NCI-H2081 treated with DMSO at 0.1 percent for 48 hours (cell line): Measurements from ENCODE around the gene NCOA5.

Experiments
- DNase-seq: peaks from one replicate; lab custom pipeline; 2025; lab: John Stamatoyannopoulos, UW

Gene NCOA5

DNA sequence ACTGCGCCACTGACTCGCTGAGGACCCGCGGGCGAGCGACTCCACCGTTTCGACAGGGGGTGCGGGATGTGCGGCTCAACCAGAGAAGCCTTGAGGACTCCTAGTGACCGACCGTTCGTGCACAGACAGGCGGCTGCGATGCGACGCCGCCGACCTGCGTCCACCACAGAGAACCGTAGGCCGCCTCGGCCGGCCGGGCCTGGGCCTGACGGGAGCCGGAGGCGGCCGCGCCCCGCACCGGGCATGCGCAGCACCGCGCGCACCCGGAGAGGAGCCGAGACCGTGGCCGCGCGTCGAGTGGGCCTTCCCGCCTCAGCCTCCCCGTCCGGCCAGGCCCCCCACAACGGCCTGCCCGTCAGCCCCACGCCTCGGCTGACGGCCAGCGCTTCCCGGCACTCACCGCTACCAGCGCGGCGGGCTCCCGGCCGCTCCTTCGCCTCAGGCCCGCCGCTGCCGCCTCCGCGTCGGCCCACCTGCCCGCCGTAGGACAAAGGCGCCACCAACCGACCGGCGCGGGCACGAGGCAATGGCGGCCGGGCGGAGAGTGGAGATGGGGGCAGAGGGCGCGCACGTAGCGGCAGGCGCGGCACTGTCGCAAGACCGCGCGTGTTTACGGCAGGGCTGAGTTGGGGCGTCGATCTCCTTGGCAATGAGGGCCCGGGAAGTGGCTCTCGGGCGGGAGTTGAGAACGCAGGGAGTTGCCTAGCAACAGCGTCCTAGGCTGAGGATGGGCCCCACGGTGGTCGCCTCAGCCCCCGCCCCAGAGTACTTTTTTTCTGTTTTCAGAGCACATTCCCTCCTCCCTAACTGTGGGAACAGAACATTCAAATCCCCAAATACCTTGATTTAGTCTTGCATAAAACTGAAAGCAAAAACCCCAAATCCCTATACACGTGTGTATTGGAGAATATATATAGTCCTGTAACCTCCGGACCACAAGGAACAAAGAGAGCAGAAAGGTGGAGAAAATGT lies at the start of gene NCOA5:
Gene NCOA5, minus strand, starts transcription at position 546 of the 972 bp plus-strand sequence. CDS start 10,538 bp downstream, outside the sequence.
- DNase-seq: peak; percentile 80

DNA sequence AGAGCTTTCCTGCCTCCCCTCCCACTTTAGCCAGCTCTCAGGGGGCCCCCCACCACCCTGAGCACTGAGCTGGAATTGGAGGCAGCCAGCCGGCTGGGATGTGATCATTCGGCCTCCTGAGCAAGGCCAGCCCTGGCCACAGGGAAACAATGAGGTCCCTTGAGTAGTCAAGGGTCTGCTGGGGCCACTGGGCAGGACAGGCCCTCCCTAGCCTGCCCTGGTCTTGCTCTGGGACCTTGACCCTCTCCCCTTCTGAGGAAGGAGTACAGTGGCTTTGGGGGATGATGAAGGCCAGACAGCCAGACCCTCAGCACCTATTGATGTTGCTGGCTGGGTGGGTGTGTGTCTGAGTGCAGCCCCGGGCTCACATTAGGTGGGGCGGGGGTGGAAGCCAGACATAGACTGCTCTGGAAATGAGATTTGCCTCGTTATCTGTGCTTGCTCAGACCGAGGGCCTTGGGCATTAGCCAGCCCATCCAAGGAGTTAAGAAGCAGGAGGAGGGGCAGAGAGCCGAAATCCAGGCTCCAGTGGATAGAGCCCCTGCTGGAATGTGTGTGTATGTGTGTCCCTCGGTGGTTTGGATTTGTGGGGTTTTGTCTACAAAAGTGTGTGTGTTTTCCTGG lies 49.6 kb upstream of the NCOA5 start:
- DNase-seq: no peak

- no peak for DNase-seq
Measured at GRCh38 chr20:46137816-46138215, 48.1 kb upstream of the NCOA5 start.

- no peak for DNase-seq
Measured at GRCh38 chr20:46135856-46136633, 46.3 kb upstream of the NCOA5 start.

- DNase-seq: no peak
Measured at GRCh38 chr20:46134716-46135115, 45.0 kb upstream of the NCOA5 start.

- DNase-seq: no peak
Measured at GRCh38 chr20:46133886-46134654, 44.3 kb upstream of the NCOA5 start.

GRCh38 chr20:46132705-46133120 lies 43.0 kb upstream of the NCOA5 start:
- DNase-seq: no peak

- no peak for DNase-seq
Measured at GRCh38 chr20:46131396-46131795, 41.6 kb upstream of the NCOA5 start.

- no peak for DNase-seq
Measured at GRCh38 chr20:46130534-46130933, 40.8 kb upstream of the NCOA5 start.

GRCh38 chr20:46129955-46130481 lies 40.3 kb upstream of the NCOA5 start:
- no peak for DNase-seq

GRCh38 chr20:46128310-46129151 lies 38.8 kb upstream of the NCOA5 start:
- no peak for DNase-seq

DNA sequence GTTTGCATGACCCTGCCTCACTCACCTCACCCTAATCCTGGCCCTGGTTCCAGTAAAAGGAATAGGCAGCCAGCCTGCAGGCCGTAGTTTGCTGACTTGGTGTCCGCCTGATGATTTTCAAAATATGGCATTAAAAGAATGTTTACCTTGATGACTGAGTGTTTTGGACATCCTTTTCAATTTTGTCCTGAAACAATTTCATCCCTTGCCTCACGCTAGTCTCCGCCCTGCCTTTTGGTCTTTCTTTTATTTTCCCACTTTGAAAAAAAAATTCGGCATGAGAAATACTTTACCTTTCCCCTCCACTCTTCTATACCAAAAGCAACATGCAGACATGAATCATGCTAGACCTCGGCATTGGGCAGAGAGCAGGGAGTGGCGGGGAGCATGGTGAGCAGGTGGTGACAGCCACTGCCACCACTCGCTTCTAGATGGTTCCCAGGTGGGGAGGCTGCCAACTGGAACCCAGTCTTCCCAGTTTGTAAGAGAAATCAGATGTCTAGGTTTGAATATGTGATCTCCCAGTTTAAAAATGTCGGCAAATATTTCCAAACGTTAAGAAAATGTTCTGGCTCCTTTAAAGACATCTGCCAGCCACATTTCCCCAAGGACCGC lies 37.7 kb upstream of the NCOA5 start:
- no peak for DNase-seq

GRCh38 chr20:46126440-46127056 lies 36.8 kb upstream of the NCOA5 start:
- DNase-seq: no peak

DNA sequence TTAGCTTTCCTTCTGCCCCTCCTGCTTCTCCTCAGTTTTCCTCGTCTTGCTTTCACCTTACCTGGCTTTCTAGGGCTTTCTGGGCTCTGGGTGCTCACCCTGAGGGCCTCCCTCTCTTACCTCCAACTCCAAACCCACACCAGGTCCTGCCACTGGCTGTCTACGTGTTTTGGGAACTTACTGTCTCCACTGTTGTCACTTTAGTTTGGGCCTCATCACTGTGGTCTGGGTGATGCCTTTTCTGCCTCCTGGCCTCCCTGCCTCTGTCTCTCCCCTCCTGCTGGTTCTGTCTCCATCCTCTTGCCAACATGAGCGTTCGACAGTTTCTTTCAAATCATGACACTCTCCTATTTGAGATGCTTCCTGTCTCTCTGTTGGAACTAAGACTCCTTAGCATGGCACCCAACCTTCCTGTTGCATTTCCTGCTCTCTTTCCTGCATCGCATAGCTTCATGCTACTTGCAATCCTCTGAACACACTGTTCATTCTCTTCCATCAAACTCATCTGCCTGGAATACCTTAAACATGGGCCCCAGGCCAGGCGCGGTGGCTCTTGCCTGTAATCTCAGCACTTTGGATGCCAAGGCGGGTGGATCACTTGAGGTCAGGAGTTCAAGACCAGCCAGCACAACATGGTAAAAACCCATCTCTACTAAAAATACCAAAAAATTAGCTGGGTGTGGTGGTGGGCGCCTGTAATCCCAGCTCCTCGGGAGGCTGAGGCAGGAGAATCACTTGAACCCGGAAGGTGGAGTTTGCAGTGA lies 33.9 kb upstream of the NCOA5 start:
- DNase-seq: no peak

DNA sequence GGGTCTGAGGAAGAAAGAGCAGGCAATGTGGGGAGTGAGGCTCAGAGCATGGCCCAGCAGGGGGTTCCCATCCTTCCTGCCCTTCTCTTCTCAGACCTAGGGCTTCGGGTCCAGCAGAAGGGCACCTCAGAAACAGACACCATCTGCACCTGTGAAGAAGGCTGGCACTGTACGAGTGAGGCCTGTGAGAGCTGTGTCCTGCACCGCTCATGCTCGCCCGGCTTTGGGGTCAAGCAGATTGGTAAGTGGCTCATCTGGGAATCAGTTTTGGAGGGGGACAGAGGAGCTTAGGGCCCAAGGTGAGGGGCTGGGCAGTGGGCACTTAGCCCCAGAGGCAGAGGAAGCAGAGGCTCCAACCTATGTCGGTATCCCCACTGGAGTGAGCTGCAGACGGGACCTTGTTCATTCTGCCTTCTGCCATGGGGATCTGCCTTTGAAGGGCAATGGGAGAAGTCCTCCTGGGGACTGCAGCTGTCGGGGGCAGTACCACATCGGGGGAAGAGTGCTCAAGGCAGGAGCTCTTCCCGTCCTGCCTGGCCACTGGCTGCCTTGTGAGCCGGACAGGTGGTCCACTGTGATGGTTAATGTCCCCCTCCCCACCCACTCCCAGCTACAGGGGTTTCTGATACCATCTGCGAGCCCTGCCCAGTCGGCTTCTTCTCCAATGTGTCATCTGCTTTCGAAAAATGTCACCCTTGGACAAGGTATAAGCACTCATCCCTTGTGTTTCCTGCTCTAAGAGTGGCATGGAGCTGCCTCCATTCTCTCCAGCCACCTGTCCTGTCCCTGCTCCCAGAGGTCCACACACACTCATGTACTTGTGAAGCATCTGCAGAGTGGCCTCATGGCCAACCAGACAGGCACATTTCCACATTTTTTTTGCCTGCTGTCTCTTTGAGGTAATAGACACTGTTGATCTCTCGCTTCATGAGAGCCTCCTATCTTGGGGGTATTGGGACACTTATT lies 33.0 kb upstream of the NCOA5 start:
- DNase-seq: no peak

DNA sequence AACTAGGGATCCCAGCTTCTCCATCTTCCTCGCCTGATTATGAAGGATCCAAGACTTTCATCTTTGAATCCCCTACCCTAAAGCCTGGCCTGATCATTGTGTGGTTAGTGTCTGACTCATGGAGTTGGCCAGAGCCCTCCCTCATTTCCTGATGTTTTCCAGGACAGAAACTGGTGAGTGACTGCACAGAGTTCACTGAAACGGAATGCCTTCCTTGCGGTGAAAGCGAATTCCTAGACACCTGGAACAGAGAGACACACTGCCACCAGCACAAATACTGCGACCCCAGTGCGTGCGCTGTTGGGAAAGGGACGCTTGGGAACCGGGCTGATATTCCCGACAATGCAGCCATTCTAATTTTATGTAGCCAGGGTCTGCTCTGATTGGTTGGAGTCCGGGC lies 32.3 kb upstream of the NCOA5 start:
- no peak for DNase-seq

DNA sequence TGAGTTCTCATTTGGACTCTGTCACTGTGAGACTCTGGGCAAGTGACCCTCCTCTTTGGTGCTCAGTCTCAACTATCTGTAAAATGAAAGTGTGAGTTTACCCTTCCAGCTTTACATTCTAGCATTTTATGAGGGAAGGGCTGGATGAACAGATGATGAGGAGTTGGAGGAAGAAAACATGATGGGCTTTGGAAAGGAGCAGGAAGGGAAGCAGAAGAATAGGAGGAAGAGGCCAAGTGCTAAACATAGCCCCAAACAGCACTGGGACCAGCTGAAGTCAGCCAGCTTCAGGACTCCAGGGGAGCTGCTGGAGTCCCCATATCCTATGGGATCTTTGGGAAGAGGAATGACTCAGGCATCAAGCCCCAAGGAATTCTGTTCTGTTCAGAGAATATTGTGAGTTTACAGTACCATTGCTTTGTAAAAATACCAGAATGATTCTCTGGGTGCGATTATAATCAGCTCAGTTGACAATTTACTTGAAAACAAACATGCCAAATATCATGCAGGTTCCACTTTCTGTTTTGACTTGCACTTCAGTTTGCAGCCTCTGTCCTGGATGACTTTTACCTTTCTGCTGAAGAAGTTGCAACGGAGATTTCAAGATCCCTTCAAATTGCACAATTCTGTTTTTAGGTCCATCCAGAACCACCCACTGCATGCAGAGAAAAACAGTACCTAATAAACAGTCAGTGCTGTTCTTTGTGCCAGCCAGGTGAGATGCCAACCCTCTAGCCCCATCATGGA lies 31.6 kb upstream of the NCOA5 start:
- DNase-seq: no peak
